HG03196 (cell line): Measurements from ENCODE around the gene PDZD8.

Experiments
- ATAC-seq: cut with Tn5 transposase; IDR thresholded peaks from one replicate; pipeline ENCODE4 v1.9.1; 2021; ENCODE audit not compliant: unreplicated experiment

The PDZD8 gene

GRCh38 chr10:117391436-117392205 lies 16.4 kb upstream of the PDZD8 start:
- no peak for ATAC-seq

GRCh38 chr10:117390420-117390819 lies 15.2 kb upstream of the PDZD8 start:
- ATAC-seq = no peak

- ATAC-seq = no peak
Observed at GRCh38 chr10:117386805-117387204, 11.6 kb upstream of the PDZD8 start.

GRCh38 chr10:117382861-117383260 lies 7.6 kb upstream of the PDZD8 start:
- no peak for ATAC-seq

- peak; percentile 29 for ATAC-seq
Observed at GRCh38 chr10:117374506-117375359, 507 bp downstream of the PDZD8 start.

GRCh38 chr10:117373823-117374505 lies 1.3 kb downstream of the PDZD8 start:
- ATAC-seq = peak; percentile 31

- ATAC-seq = no peak
Observed at GRCh38 chr10:117370205-117370604, 5.0 kb downstream of the PDZD8 start.

- no peak for ATAC-seq
Observed at GRCh38 chr10:117367718-117368117, 7.5 kb downstream of the PDZD8 start.

- no peak for ATAC-seq
Observed at GRCh38 chr10:117366741-117367140, 8.5 kb downstream of the PDZD8 start.

GRCh38 chr10:117365612-117366011 lies 9.6 kb downstream of the PDZD8 start:
- peak; percentile 34 for ATAC-seq

- no peak for ATAC-seq
Observed at GRCh38 chr10:117364110-117364960, 10.9 kb downstream of the PDZD8 start.

GRCh38 chr10:117363028-117363427 lies 12.2 kb downstream of the PDZD8 start:
- ATAC-seq = peak; percentile 33

- no peak for ATAC-seq
Observed at GRCh38 chr10:117362313-117362712, 12.9 kb downstream of the PDZD8 start.

- peak; percentile 59 for ATAC-seq
Observed at GRCh38 chr10:117360994-117361667, 14.1 kb downstream of the PDZD8 start.

- ATAC-seq = no peak
Observed at GRCh38 chr10:117360016-117360415, 15.2 kb downstream of the PDZD8 start.

- ATAC-seq = no peak
Observed at GRCh38 chr10:117355072-117355471, 20.2 kb downstream of the PDZD8 start.

- no peak for ATAC-seq
Observed at GRCh38 chr10:117353684-117354083, 21.6 kb downstream of the PDZD8 start.

- ATAC-seq = no peak
Observed at GRCh38 chr10:117352724-117353123, 22.5 kb downstream of the PDZD8 start.

- ATAC-seq = no peak
Observed at GRCh38 chr10:117351996-117352395, 23.2 kb downstream of the PDZD8 start.

- no peak for ATAC-seq
Observed at GRCh38 chr10:117351558-117351957, 23.7 kb downstream of the PDZD8 start.
